ENCODE data around the gene FARSA.
A peak's percentile ranks its signal among the peaks of the same experiment; 100 is the strongest.

FARSA gene

GRCh38 chr19:12885749-12886650 is 47.5 kb downstream of the FARSA start:
- peak overlapping the region; percentile 35 to 74 (median 55) for H3K4me3 Mint-ChIP-seq

GRCh38 chr19:12884926-12885748 is 48.4 kb downstream of the FARSA start:
- Mint-ChIP-seq H3K36me3 (ENCODE audit: low read depth) (no peaks in the 10 kb centered on the region), H3K27ac (no peak overlapping the region), H3K9me3 (peaks cover 3% of the 10 kb centered on the region), H3K27me3 (ENCODE audit: low read depth) (peaks cover 69% of the 10 kb centered on the region), H3K4me3 (peak overlapping the region; percentile 44 to 71 (median 53)), H3K4me1 (peaks cover 5% of the 10 kb centered on the region)
- peak; percentile 38 to 54 (median 48) for TF ChIP-seq CTCF (IDR thresholded peaks at IDR 0.05; ENCODE audit: unreplicated experiment in 3 of 3)

More at GRCh38 chr19:12885749-12886650, 47.5 kb downstream of the FARSA start:
- Mint-ChIP-seq H3K9me3 (peaks cover 3% of the 10 kb centered on the region), H3K27me3 (ENCODE audit: low read depth) (peaks cover 70% of the 10 kb centered on the region), H3K36me3 (ENCODE audit: low read depth) (no peaks in the 10 kb centered on the region), H3K4me1 (peaks cover 12% of the 10 kb centered on the region), H3K27ac (no peak overlapping the region)
- no peak for TF ChIP-seq CTCF (IDR thresholded peaks at IDR 0.05; ENCODE audit: unreplicated experiment in 3 of 3)

- Mint-ChIP-seq H3K9me3 (peaks cover 3% of the 10 kb centered on the region), H3K4me3 (no peak overlapping the region)
Observed at GRCh38 chr19:12884627-12884925, 48.9 kb downstream of the FARSA start.

GRCh38 chr19:12884202-12884601 is 49.3 kb downstream of the FARSA start:
- Mint-ChIP-seq H3K9me3 (peaks cover 3% of the 10 kb centered on the region), H3K27ac (no peak overlapping the region), H3K4me3 (peak overlapping the region in 2 of 3 experiments; percentile 48 to 58), H3K27me3 (ENCODE audit: low read depth) (peaks cover 77% of the 10 kb centered on the region), H3K4me1 (peaks cover 5% of the 10 kb centered on the region), H3K36me3 (ENCODE audit: low read depth) (no peaks in the 10 kb centered on the region)
- TF ChIP-seq CTCF (IDR thresholded peaks at IDR 0.05; ENCODE audit: unreplicated experiment in 3 of 3) = no peak

More at GRCh38 chr19:12884627-12884925, 48.9 kb downstream of the FARSA start:
- TF ChIP-seq CTCF (IDR thresholded peaks at IDR 0.05; ENCODE audit: unreplicated experiment in 3 of 3) = no peak
- H3K36me3 Mint-ChIP-seq (ENCODE audit: low read depth) = no peaks in the 10 kb centered on the region
- peaks cover 5% of the 10 kb centered on the region for H3K4me1 Mint-ChIP-seq
- H3K27ac Mint-ChIP-seq = no peak overlapping the region
- H3K27me3 Mint-ChIP-seq (ENCODE audit: low read depth) = peaks cover 74% of the 10 kb centered on the region

- Mint-ChIP-seq H3K36me3 (ENCODE audit: low read depth) (no peaks in the 10 kb centered on the region), H3K27me3 (ENCODE audit: low read depth) (peaks cover 68% of the 10 kb centered on the region), H3K4me1 (peaks cover 5% of the 10 kb centered on the region), H3K4me3 (peak overlapping the region; percentile 75 to 83 (median 82)), H3K9me3 (peaks cover 3% of the 10 kb centered on the region), H3K27ac (no peak overlapping the region)
- TF ChIP-seq CTCF (IDR thresholded peaks at IDR 0.05; ENCODE audit: unreplicated experiment in 3 of 3) = no peak
Observed at GRCh38 chr19:12882589-12882988, 50.9 kb downstream of the FARSA start.

All from nephron (organoid).